Parathyroid adenoma (tissue), 2 donors: ENCODE data around the gene PLEKHM3.

ENCODE experiments used
- H2AFZ ChIP-seq: fragments of 300-600 bp; sonication (generic); one replicate; pipeline ENCODE4 v1.7.0; 2017; ENCODE audit warnings: antibody characterized with exemption, mild to moderate bottlenecking
- H3K27ac ChIP-seq: fragments of 300-600 bp; sonication (generic); one replicate; pipeline ENCODE4 v1.7.0; 2017
- H3K27me3 ChIP-seq: fragments of 300-600 bp; sonication (generic); one replicate; pipeline ENCODE4 v1.7.0; 2017; ENCODE audit warnings: low read length; ENCODE audit not compliant: control insufficient read depth, insufficient read depth
- H3K36me3 ChIP-seq: fragments of 300-600 bp; sonication (generic); one replicate; pipeline ENCODE4 v1.7.0; 2017; ENCODE audit warnings: low read length; ENCODE audit not compliant: control insufficient read depth, insufficient read depth
- H3K4me1 ChIP-seq: fragments of 300-600 bp; sonication (generic); one replicate; pipeline ENCODE4 v1.7.0; 2017; ENCODE audit warnings: control low read depth
- H3K4me2 ChIP-seq: fragments of 300-600 bp; sonication (generic); one replicate; pipeline ENCODE4 v1.7.0; 2017; ENCODE audit warnings: low read length
- H3K4me3 ChIP-seq: fragments of 300-600 bp; sonication (generic); one replicate; pipeline ENCODE4 v1.7.0; 2017; ENCODE audit warnings: low read depth, low read length
- H3K79me2 ChIP-seq: fragments of 300-600 bp; sonication (generic); one replicate; pipeline ENCODE4 v1.7.0; 2017; ENCODE audit warnings: control low read depth
- H3K9ac ChIP-seq: fragments of 300-600 bp; sonication (generic); one replicate; pipeline ENCODE4 v1.7.0; 2017; ENCODE audit warnings: mild to moderate bottlenecking
- H3K9me3 ChIP-seq: fragments of 300-600 bp; sonication (generic); one replicate; pipeline ENCODE4 v1.7.0; 2017; ENCODE audit warnings: low read length; ENCODE audit not compliant: control insufficient read depth
- TF ChIP-seq, protein P1 (sequence below): fragments of 300-600 bp; sonication (generic); IDR thresholded peaks from one replicate; pipeline ENCODE4 v1.7.0; 2017; ENCODE audit warnings: antibody characterized with exemption, mild to moderate bottlenecking
- donor health status: primary hyperparathyroidism.

PLEKHM3 gene

DNA sequence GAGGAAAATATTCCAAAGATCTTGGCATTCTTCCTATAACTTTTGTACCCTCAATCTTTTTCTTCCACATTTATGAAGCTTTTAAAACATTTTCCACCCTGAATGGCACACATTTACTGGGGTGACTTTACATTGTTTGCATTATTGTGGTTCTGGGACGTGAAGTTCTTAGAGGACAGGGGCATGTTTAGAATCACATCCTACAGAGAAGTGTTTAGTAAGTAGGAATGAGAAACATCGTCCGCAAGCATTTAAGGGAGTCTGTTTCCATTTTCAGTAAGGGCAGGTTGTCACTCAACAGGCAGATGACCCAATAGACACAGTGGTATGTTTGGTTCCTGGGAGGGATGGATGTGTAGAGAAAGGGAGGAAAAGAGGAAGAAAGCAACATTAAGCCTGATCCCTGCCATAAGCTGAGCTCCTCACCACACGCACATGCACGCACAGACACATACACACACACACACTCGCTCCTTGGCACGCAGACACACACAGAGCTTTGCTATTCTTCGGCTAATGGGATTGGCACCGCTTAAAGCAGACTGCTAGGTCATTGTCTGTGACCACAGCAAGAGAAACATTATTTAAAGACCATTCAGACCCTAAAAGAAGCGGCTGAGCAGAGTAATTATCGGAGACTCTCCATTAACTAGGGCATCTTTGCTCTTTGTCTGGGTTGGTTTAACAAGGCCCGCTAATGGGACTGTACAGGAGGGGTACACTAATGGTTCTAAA, 14.2 kb upstream of the PLEKHM3 start:
- H3K4me3 ChIP-seq = no peak overlapping the region
- H3K4me1 ChIP-seq = no peaks in the 10 kb centered on the region
- TF ChIP-seq, protein P1, sequence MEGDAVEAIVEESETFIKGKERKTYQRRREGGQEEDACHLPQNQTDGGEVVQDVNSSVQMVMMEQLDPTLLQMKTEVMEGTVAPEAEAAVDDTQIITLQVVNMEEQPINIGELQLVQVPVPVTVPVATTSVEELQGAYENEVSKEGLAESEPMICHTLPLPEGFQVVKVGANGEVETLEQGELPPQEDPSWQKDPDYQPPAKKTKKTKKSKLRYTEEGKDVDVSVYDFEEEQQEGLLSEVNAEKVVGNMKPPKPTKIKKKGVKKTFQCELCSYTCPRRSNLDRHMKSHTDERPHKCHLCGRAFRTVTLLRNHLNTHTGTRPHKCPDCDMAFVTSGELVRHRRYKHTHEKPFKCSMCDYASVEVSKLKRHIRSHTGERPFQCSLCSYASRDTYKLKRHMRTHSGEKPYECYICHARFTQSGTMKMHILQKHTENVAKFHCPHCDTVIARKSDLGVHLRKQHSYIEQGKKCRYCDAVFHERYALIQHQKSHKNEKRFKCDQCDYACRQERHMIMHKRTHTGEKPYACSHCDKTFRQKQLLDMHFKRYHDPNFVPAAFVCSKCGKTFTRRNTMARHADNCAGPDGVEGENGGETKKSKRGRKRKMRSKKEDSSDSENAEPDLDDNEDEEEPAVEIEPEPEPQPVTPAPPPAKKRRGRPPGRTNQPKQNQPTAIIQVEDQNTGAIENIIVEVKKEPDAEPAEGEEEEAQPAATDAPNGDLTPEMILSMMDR = no peak
- no peak overlapping the region for H3K9ac ChIP-seq
- H3K27ac ChIP-seq = no peak overlapping the region
- no peaks in the 10 kb centered on the region for H3K9me3 ChIP-seq
- no peak overlapping the region for H2AFZ ChIP-seq
- no peak overlapping the region for H3K4me2 ChIP-seq
- no peaks in the 10 kb centered on the region for H3K27me3 ChIP-seq
- no peaks in the 10 kb centered on the region for H3K79me2 ChIP-seq
- no peaks in the 10 kb centered on the region for H3K36me3 ChIP-seq

DNA sequence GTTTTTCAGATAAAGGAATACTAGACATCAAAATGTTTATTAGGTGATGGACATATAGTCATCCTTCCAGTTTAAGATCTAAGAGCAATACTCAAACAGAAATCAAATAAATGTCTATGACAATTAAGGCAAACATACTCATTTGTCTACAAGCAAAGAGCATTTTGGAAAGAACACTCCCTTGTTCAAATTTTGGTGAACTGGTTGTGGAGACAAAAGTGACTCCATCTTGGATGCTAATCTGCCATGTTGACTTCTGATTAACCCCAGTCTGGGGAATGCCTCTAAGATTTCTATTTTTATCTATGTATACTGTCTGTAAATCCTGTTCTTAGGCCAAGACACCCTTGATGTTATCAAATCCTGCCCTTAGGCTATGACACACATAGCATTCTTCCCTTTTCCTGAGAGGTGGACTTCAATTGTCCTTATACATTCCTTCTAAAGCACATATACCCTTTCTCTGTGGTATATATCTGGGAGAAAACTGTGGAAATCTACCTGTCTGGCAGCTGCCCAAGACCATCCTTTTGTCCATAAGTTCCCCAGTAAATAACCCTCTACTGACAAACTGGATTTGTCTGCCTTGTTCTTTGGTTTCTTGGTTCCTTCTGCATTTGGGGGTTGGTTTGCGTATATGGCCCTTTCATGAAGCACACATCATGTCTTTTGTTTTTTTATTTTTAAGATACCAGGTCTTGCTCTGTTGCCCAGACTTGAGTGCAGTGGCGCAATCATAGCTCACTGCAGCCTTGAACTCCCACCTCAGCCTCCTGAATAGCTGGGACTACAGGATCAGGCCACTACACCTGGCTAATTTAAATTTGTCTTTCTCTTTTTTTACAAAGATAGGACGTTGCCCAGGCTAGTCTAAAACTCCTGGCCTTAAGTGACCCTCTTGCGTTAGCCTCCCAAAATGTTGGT, 12.5 kb upstream of the PLEKHM3 start:
- Histone ChIP-seq H3K79me2 (no peaks in the 10 kb centered on the region), H3K4me3 (no peak overlapping the region), H3K4me2 (no peak overlapping the region), H3K36me3 (no peaks in the 10 kb centered on the region), H3K9me3 (no peaks in the 10 kb centered on the region), H3K4me1 (peaks cover 4% of the 10 kb centered on the region), H3K27me3 (no peaks in the 10 kb centered on the region), H3K9ac (no peak overlapping the region), H2AFZ (no peak overlapping the region), H3K27ac (no peak overlapping the region)
- TF ChIP-seq, protein P1 = no peak

DNA sequence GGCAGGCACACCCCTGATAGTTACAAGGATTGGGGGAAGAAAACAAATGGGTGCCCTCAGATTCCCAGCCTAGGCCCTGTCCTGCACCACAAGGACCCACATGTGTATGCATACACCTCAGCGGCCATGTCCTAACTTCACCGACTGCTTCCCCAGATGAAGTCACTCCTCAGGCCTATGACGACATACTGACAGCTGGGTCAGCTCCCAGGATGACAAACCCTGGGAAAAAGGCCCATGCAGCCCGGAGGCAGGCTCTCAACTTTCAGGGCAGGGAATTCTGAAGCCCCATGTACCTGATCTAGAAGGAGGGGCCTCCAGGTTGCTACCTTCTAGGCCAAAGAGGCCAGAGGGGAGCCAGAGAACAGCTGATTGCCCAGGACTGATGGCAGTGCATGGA, 11.0 kb upstream of the PLEKHM3 start:
- H2AFZ ChIP-seq = peak overlapping the region; percentile 17
- TF ChIP-seq, protein P1 = no peak
- H3K27me3 ChIP-seq = no peaks in the 10 kb centered on the region
- H3K36me3 ChIP-seq = no peaks in the 10 kb centered on the region
- no peak overlapping the region for H3K4me2 ChIP-seq
- no peak overlapping the region for H3K27ac ChIP-seq
- peaks cover 4% of the 10 kb centered on the region for H3K4me1 ChIP-seq
- no peaks in the 10 kb centered on the region for H3K79me2 ChIP-seq
- no peaks in the 10 kb centered on the region for H3K9me3 ChIP-seq
- H3K9ac ChIP-seq = no peak overlapping the region
- no peak overlapping the region for H3K4me3 ChIP-seq

DNA sequence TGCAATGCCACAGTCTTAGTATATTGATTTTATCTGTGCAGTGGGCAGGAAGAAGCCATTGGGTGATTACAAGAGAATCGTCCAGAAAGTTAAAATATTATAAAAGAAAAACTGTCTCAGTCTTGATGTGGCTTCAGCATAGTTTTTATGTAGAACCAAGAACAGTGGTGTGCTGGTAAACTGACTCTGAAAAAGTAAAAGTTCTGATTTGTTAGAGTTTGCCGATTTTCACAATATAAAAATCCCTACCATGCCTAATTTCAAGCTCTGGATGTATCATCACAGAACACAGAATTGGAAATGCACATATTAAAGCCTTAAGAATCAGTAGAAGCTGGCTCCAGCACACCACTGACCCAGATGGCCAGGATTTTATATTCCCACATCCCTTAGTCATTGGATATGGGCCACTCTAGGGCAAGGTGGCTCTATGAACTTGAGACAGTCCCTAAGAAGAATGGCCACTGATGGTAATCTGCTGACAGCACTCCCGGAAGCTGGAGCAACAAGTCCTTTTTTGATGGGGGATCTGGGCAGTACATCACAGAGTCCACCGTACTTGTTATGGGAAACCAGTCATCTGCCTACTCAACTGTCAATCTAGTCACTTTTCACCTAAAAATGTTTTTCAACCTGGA, 9.3 kb upstream of the PLEKHM3 start:
- Histone ChIP-seq H3K4me3 (no peak overlapping the region), H3K4me1 (peaks cover 4% of the 10 kb centered on the region), H3K9ac (no peak overlapping the region), H3K27me3 (no peaks in the 10 kb centered on the region), H3K9me3 (no peaks in the 10 kb centered on the region), H3K36me3 (no peaks in the 10 kb centered on the region), H3K27ac (no peak overlapping the region), H3K4me2 (no peak overlapping the region), H2AFZ (no peak overlapping the region), H3K79me2 (no peaks in the 10 kb centered on the region)
- TF ChIP-seq, protein P1 = no peak
